ENCODE data around the gene TSC22D3. TPM values are rescaled to one million over a fixed set of nuclear protein-coding genes. Genes with fewer than 3 reads are reported as not detected.
"Not testable (repeated sequence)": the region's sequence is repeated elsewhere in the genome, so short reads cannot be mapped to it uniquely, and the experiment has no call there.

TSC22D3 gene
- total RNA-seq, 2 donors from 2014 or later: 79.1 to 88.1 TPM

DNA sequence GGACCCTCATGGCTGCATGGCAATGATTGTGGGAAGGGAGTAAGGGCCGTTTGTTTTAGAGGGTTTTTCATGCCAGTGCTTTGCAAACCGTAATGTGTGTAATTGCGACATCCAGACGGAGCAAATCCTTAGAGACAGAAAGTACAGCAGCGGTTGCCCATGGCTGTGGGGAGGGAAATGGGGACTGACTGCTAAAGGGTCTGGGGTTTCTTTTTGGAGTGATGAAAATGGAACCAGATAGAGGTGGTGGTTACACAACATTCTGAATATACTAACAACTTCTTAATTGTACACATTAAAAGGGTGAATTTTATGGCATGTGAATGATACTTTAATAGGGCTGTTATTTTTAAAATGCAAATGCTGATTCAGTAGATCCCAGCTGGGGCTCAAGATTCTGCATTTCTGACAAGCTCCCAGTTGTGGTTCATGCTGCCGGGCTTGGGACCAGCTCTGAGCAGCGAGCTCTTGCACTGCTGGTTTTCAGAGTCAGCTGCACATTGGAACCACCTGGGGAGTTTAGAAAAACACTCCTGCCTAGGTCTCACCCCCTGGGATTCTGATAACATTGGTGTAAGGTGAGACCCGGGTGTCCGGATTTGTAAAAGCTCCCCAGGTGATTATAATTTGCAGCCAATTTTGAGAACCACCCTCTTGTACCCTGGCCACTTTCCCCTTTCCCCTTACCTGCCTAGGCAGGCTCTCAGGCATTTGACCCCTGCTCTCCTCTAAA lies 99.6 kb downstream of the TSC22D3 start:
- Mint-ChIP-seq H3K9me3 (no peaks in the 10 kb centered on the region), H3K27me3 (ENCODE audit: low read depth) (peaks cover 35% of the 10 kb centered on the region), H3K4me3 (peak overlapping the region; percentile 87 to 91), H3K36me3 (ENCODE audit: insufficient read depth in 2 of 2) (peaks cover 3 to 4% of the 10 kb centered on the region in 2 donors), H3K4me1 (ENCODE audit: low read depth) (peaks cover 57% of the 10 kb centered on the region), H3K27ac (no peak overlapping the region)
- no peak for DNase-seq
- no peak for ATAC-seq (replicated peaks in 1 of 2)

DNA sequence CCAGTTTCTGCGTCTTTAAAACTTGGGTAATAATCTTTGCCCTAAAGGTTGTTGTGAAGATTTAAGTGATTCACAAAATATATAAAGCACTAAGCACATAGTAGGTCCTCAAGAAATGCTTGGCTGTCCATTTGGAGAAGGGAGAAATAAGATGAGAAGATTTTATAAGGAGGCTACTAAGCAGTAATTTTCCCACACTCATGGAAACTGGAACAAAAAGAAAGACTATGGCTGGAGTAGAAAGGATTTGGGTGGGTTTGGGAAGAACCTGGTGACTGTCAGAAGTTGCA lies 100.3 kb downstream of the TSC22D3 start:
- Mint-ChIP-seq H3K27me3 (ENCODE audit: low read depth) (peaks cover 28% of the 10 kb centered on the region), H3K9me3 (no peaks in the 10 kb centered on the region), H3K4me3 (peak overlapping the region; percentile 87 to 91), H3K36me3 (ENCODE audit: insufficient read depth in 2 of 2) (peaks cover 3 to 4% of the 10 kb centered on the region in 2 donors), H3K27ac (peak overlapping the region; percentile 87), H3K4me1 (ENCODE audit: low read depth) (peaks cover 57% of the 10 kb centered on the region)
- ATAC-seq (replicated peaks in 1 of 2) (no peak), DNase-seq (no peak)

DNA sequence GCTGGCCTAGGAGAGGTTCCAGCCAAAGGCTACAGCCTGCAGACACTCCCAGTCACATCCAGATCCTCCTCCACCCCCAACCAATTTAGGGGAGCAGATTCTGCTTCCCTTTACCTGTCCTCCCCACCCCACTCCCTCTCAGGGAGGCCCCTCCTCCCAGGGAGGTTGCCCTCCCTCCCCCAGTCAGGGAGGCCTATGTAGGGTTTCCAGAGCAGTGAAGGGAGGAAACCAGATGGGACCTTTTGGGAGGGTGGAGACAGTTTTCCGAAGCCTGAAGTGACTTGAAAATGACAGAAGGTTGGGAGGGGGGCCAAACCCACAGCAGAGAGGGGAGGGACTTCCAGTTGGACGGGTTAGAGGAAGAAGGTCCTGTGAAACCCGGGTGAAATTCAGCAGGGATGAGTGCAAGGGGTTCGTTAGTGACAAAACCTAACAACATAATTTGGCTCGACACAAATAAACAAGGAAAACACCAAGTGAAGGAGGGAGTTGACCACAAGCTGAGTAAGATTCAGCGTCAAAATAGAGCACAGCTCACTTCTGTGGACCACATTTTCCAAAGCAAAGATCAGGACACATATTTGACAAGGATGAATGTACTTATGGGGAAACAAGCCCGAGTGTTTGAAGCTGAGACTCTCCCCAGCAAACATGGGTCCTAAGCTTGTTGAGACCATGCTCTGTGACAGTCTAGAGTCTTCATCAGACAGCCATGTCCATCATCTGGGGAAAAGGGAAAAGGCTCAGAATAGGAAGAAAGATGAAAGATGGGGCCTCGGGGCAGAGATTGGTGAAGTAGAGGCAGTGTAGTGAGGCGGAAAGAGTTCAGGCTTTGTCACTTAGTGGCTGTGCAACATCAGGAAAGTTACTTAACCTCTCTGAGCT lies 100.9 kb downstream of the TSC22D3 start:
- H3K9me3 Mint-ChIP-seq: no peaks in the 10 kb centered on the region
- peaks cover 3 to 4% of the 10 kb centered on the region in 2 donors for H3K36me3 Mint-ChIP-seq (ENCODE audit: insufficient read depth in 2 of 2)
- DNase-seq (peak; percentile 25 to 49), ATAC-seq (replicated peaks in 1 of 2) (peak; percentile 16 to 24)
- H3K27me3 Mint-ChIP-seq (ENCODE audit: low read depth): peaks cover 23% of the 10 kb centered on the region
- peak overlapping the region; percentile 87 for H3K27ac Mint-ChIP-seq
- H3K4me1 Mint-ChIP-seq (ENCODE audit: low read depth): peaks cover 57% of the 10 kb centered on the region
- peak overlapping the region; percentile 87 to 91 for H3K4me3 Mint-ChIP-seq

DNA sequence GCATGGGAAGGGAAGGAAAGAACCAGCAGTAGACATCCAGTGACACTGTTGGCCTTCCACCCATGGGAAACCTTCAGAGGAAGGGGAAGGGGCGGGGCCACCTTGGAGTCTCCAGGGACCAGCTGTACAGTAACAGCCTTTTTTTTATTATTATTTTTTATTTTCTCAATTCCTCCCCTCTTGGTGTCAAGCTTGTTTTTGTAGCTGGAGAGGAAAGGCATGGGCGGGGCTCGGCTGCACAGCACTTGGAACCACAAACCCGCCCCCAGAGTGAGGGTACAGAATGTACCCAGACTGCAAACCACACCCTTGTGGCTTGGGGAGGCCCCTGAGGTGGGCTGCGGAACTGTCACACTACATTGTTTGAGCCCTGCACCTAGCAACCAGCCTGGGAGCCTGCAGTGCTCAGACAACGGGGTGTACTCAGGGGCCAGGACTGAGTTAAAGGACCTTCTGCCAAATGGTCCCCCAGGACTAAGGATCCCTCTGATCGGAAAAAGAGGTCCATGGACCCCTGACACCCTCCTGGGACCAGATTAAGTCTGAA lies 101.6 kb downstream of the TSC22D3 start:
- DNase-seq (peak; percentile 85 to 94), ATAC-seq (replicated peaks in 1 of 2) (peak; percentile 81 to 89)
- Mint-ChIP-seq H3K4me1 (ENCODE audit: low read depth) (peaks cover 54% of the 10 kb centered on the region), H3K9me3 (no peaks in the 10 kb centered on the region), H3K36me3 (ENCODE audit: insufficient read depth in 2 of 2) (peaks cover 3 to 4% of the 10 kb centered on the region in 2 donors), H3K4me3 (peak overlapping the region; percentile 87 to 91), H3K27ac (peak overlapping the region; percentile 15), H3K27me3 (ENCODE audit: low read depth) (peaks cover 22% of the 10 kb centered on the region)

DNA sequence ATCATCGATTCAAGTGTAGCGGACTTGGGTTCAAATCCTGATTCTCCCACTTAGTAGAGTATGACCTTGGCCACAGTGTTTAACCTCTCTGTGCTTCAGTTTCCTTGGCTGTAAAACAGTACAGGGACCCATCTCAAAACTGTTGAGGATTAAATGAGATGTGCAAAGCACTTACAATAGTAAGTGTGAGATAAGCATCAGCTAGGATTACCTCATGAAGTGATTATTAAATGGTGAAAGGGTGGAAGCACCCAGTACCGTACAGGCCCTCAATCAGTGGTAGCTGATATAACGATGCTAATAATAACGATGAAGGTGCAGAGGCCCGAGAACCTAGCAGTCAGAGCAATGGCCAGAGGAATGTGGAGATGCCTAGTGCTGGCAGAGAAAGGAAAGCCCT lies 102.2 kb downstream of the TSC22D3 start:
- H3K9me3 Mint-ChIP-seq: no peaks in the 10 kb centered on the region
- DNase-seq: no peak
- peaks cover 20% of the 10 kb centered on the region for H3K27me3 Mint-ChIP-seq (ENCODE audit: low read depth)
- H3K36me3 Mint-ChIP-seq (ENCODE audit: insufficient read depth in 2 of 2): peaks cover 3 to 4% of the 10 kb centered on the region in 2 donors
- H3K4me3 Mint-ChIP-seq: peak overlapping the region; percentile 74 to 81
- peaks cover 51% of the 10 kb centered on the region for H3K4me1 Mint-ChIP-seq (ENCODE audit: low read depth)
- peak overlapping the region; percentile 76 for H3K27ac Mint-ChIP-seq
- ATAC-seq (replicated peaks in 1 of 2): peak; percentile 0 to 1

DNA sequence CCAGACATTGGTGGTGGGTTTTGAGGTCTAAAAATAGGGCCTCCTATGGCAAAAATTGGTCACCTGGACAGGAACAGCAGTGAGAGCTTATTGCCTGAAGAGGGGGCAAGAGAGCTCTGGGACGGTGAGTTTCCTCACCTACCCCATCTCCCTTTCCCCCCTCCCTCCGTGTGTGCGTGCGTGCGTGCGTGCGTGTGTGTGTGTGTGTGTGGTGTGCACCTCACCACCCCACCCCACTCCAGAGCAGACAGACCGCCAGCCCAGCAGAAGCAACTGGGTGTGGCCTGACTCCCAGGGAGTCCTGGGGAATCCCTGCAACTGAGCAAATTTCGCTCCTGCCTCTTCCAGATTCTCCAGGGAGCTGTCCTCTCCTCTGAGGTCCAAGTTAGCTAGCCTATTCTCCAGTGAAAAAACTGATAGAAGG lies 102.6 kb downstream of the TSC22D3 start:
- Mint-ChIP-seq H3K36me3 (ENCODE audit: insufficient read depth in 2 of 2) (peaks cover 3 to 4% of the 10 kb centered on the region in 2 donors), H3K27ac (peak overlapping the region; percentile 76), H3K4me3 (peak overlapping the region; percentile 74 to 81), H3K9me3 (no peaks in the 10 kb centered on the region), H3K27me3 (ENCODE audit: low read depth) (peaks cover 15% of the 10 kb centered on the region), H3K4me1 (ENCODE audit: low read depth) (peaks cover 46% of the 10 kb centered on the region)
- peak; percentile 76 to 83 for DNase-seq
- ATAC-seq (replicated peaks in 1 of 2): peak; percentile 47 to 53

DNA sequence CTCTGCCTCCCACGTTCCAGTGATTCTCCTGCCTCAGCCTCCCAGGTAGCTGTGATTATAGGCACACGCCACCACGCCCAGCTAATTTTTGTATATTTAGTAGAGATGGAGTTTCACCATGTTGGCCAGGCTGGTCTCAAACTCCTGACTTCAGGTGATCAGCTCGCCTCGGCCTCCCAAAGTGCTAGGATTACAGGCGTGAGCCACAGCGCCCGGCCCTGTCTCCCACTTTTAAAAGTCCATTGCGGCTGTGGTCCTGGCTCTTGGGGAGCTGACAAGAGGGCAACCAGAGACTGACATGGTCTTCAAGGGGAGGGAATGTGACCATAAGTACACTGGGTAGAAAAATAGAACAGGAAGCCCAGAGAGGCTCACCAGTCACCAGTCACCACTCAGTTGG lies 104.3 kb downstream of the TSC22D3 start:
- H3K36me3 Mint-ChIP-seq (ENCODE audit: insufficient read depth in 2 of 2); H3K27ac Mint-ChIP-seq; DNase-seq; H3K4me3 Mint-ChIP-seq; H3K9me3 Mint-ChIP-seq; ATAC-seq (replicated peaks in 1 of 2): not testable (repeated sequence)
- H3K27me3 Mint-ChIP-seq (ENCODE audit: low read depth): peaks cover 22% of the 10 kb centered on the region
- H3K4me1 Mint-ChIP-seq (ENCODE audit: low read depth): peaks cover 36% of the 10 kb centered on the region

DNA sequence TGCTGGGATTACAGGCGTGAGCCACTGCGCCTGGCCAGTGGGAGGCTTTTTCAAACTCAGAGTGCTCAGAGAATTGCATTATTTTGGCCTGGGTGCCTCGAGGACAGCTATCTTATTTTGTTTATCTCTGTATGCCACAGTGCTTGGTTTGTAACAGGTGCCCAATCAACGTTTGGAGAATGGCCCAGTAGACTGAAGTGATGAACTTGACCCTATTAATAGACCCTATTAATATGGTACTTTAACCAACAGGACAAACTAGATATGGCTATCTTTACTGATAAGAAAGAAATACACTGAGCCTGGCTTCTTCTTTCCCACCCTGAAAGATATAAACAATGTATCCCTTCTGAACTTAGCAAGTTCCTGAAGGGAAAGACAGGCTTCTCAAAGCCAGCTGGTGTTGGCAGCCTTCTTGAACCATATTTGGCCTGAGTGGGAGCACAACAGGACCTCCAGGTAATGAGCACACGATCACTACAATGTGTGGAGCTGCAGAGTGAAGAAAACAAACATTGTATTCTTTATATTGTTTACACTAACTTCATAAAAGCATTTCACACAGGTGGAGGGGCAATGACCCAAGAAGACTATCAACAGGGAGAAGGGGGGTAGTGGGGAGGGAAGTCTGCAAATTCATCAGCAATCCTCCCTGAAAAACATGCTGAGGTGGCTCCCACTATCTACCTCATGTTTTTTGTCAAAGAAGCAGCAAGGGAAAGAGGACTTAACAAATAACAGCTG lies 105.5 kb downstream of the TSC22D3 start:
- ATAC-seq (replicated peaks in 1 of 2): no peak
- Mint-ChIP-seq H3K36me3 (ENCODE audit: insufficient read depth in 2 of 2) (peaks cover 3 to 5% of the 10 kb centered on the region in 2 donors), H3K27ac (no peak overlapping the region), H3K27me3 (ENCODE audit: low read depth) (peaks cover 15% of the 10 kb centered on the region), H3K9me3 (no peaks in the 10 kb centered on the region), H3K4me1 (ENCODE audit: low read depth) (peaks cover 27% of the 10 kb centered on the region), H3K4me3 (no peak overlapping the region)
- no peak for DNase-seq

DNA sequence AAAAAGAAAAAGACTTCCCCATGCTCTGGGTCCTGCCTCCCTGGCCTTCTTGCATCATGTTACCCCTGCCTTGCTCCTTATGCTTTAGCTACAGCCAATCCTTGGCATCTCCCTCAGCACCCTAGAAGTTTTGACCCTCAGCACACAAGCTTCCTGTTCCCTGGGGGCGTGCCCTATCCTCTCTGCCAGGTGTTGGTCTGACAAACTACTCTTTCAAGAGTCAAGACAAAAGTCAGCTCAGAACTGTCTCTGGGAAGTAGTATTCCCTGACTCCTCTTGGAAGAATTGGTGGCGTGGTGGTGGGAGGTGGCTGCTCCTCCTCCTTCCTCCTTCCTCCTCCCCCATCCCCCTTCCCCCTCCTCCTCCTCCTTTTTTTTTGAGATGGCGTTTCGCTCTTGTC lies 106.3 kb downstream of the TSC22D3 start:
- Mint-ChIP-seq H3K4me3 (no peak overlapping the region), H3K4me1 (ENCODE audit: low read depth) (peaks cover 19% of the 10 kb centered on the region), H3K9me3 (no peaks in the 10 kb centered on the region), H3K36me3 (ENCODE audit: insufficient read depth in 2 of 2) (peaks cover 0 to 1% of the 10 kb centered on the region in 2 donors), H3K27ac (no peak overlapping the region), H3K27me3 (ENCODE audit: low read depth) (peaks cover 7% of the 10 kb centered on the region)
- DNase-seq: no peak
- ATAC-seq (replicated peaks in 1 of 2): no peak

DNA sequence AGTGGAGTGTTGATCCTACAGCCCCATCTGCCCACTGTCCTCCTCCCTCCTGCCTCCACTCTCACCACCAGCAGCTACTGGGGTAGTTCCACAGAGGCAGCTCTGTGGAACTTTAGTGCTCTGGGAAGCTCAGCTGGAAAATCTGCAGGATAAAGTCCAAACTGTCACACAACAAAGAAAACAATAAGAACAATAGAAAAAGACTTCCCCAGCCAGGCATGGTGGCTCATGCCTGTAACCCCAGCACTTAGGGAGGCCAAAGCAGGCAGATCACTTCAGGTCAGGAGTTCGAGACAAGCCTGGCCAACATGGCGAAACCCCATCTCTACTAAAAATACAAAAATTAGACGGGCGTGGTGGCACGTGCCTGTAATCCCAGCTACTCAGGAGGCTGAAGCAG lies 106.9 kb downstream of the TSC22D3 start:
- H3K27me3 Mint-ChIP-seq (ENCODE audit: low read depth); H3K27ac Mint-ChIP-seq; H3K4me3 Mint-ChIP-seq; H3K9me3 Mint-ChIP-seq; DNase-seq; ATAC-seq (replicated peaks in 1 of 2); H3K36me3 Mint-ChIP-seq (ENCODE audit: insufficient read depth in 2 of 2): not testable (repeated sequence)
- H3K4me1 Mint-ChIP-seq (ENCODE audit: low read depth): peaks cover 15% of the 10 kb centered on the region

DNA sequence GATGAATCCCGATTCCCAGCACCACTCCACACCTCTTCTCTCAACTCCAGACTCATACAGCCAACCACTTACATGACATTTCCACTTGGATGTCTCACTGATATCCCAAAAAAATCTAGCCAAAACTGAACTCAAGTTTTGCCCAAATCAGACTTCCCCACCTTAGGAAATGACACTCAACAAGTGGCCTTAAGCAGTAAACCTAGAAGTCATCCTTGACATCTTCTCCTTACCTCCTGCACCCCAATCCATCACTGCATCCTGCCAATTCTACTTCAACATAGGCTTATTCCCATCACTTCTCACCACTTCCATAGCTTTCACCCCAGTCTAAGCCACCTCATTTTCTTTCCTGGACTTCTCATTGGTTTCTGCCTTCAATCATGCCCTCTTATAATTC lies 108.2 kb downstream of the TSC22D3 start:
- H3K9me3 Mint-ChIP-seq: no peaks in the 10 kb centered on the region
- no peak for DNase-seq
- H3K27ac Mint-ChIP-seq: no peak overlapping the region
- H3K4me3 Mint-ChIP-seq: no peak overlapping the region
- H3K27me3 Mint-ChIP-seq (ENCODE audit: low read depth): peaks cover 7% of the 10 kb centered on the region
- H3K36me3 Mint-ChIP-seq (ENCODE audit: insufficient read depth in 2 of 2): peaks cover 0 to 1% of the 10 kb centered on the region in 2 donors
- no peak for ATAC-seq (replicated peaks in 1 of 2)
- peaks cover 5% of the 10 kb centered on the region for H3K4me1 Mint-ChIP-seq (ENCODE audit: low read depth)

DNA sequence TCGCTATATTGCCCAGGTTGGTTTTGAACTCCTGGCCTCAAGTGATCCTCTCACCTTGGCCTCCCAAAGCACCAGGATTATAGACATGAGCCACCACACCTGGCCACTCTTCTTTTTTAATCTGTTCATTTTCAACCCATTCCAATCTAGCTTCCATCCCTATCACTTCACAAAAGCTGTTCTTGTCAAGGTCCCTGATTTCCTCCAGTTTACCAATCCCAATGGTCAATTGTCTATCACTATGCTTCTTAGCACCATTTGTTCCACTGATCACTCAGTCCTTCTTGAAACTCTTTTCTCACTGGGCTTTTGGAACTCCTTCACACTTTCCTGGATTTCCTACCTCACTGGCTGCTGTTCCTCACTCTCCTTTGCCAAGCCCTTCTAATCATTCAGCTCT lies 108.7 kb downstream of the TSC22D3 start:
- H3K27ac Mint-ChIP-seq: no peak overlapping the region
- H3K9me3 Mint-ChIP-seq: no peaks in the 10 kb centered on the region
- H3K4me1 Mint-ChIP-seq (ENCODE audit: low read depth): peaks cover 5% of the 10 kb centered on the region

More for the DNA sequence above, 108.7 kb downstream of the TSC22D3 start:
- Mint-ChIP-seq H3K36me3 (ENCODE audit: insufficient read depth in 2 of 2) (peaks cover 0 to 1% of the 10 kb centered on the region in 2 donors), H3K4me3 (no peak overlapping the region), H3K27me3 (ENCODE audit: low read depth) (peaks cover 7% of the 10 kb centered on the region)
- DNase-seq (no peak), ATAC-seq (replicated peaks in 1 of 2) (no peak)
